ENCODE data around the gene DCC. TPM values are rescaled to one million over a fixed set of nuclear protein-coding genes. Genes with fewer than 3 reads are reported as not detected.

DCC gene
- total RNA-seq, 2 donors from 2014 or later = 0.33 TPM; not detected in 1

DNA sequence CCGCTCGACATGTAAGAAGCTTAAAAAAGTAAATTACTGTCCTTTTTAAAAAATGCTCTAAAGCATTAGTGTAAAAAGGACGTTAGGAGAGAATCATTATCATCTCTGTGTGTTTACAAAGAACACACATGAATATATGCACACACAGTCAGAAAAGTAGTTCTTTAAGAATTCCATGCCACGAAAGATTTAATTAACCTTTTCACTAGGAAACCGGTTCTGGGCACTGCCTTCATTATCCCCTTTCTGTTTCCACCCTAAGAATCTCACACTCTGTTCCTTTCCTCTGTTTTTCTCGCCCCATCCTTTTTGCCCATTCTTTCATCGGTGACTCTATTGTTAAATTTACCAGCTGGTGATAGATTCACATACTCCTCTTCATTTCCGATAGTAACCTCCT is 338.6 kb downstream of the DCC start:
- Histone ChIP-seq H3K27ac (no peak overlapping the region), H3K9me3 (no peaks in the 10 kb centered on the region), H3K27me3 (no peaks in the 10 kb centered on the region), H3K36me3 (replicated peaks in 1 of 2; ENCODE audit: insufficient read depth in 1 of 2, low read depth in 2 of 2) (no peaks in the 10 kb centered on the region), H3K4me3 (no peak overlapping the region), H3K4me1 (peaks cover 5% of the 10 kb centered on the region)
- intact Hi-C loops (cut with DNase I) = no loop called here
- DNase-seq (no peak), ATAC-seq (no peak)
- TF ChIP-seq, protein P1, sequence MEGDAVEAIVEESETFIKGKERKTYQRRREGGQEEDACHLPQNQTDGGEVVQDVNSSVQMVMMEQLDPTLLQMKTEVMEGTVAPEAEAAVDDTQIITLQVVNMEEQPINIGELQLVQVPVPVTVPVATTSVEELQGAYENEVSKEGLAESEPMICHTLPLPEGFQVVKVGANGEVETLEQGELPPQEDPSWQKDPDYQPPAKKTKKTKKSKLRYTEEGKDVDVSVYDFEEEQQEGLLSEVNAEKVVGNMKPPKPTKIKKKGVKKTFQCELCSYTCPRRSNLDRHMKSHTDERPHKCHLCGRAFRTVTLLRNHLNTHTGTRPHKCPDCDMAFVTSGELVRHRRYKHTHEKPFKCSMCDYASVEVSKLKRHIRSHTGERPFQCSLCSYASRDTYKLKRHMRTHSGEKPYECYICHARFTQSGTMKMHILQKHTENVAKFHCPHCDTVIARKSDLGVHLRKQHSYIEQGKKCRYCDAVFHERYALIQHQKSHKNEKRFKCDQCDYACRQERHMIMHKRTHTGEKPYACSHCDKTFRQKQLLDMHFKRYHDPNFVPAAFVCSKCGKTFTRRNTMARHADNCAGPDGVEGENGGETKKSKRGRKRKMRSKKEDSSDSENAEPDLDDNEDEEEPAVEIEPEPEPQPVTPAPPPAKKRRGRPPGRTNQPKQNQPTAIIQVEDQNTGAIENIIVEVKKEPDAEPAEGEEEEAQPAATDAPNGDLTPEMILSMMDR (IDR thresholded peaks at IDR 0.05) = no peak
- no peak for TF ChIP-seq POLR2A (IDR thresholded peaks at IDR 0.05)
- WGBS, 2 donors = 52 to 57% methylated on average over 8 of the region's 8 CpGs

DNA sequence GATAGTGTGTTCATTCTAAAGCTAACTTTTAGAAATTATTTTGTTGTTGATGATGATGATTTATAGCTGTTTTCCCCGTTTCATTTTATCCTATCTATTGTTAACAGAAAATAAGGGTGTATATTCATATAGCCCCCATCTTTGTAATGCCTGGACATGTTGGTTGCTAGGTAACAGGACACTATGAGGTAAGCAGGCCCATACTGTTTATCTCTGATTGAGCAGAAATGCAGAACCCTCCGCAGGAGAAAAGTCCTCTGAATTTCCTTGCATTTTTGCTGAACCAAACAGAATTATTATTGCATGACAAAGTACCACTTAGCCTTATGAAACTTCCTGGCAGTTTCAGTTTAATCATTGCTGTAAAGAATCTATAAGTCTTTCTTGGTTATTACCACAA is 339.4 kb downstream of the DCC start:
- H3K36me3 ChIP-seq (replicated peaks in 1 of 2; ENCODE audit: insufficient read depth in 1 of 2, low read depth in 2 of 2) = no peaks in the 10 kb centered on the region
- H3K9me3 ChIP-seq = no peaks in the 10 kb centered on the region
- DNase-seq (no peak), ATAC-seq (no peak)
- no peak overlapping the region for H3K27ac ChIP-seq
- no peak for TF ChIP-seq POLR2A (IDR thresholded peaks at IDR 0.05)
- TF ChIP-seq, protein P1 (IDR thresholded peaks at IDR 0.05) = no peak
- WGBS, 2 donors = 46 to 50% methylated on average over 2 of the region's 2 CpGs
- intact Hi-C loops (cut with DNase I) = no loop called here
- no peaks in the 10 kb centered on the region for H3K27me3 ChIP-seq
- H3K4me1 ChIP-seq = peaks cover 5% of the 10 kb centered on the region
- H3K4me3 ChIP-seq = no peak overlapping the region

DNA sequence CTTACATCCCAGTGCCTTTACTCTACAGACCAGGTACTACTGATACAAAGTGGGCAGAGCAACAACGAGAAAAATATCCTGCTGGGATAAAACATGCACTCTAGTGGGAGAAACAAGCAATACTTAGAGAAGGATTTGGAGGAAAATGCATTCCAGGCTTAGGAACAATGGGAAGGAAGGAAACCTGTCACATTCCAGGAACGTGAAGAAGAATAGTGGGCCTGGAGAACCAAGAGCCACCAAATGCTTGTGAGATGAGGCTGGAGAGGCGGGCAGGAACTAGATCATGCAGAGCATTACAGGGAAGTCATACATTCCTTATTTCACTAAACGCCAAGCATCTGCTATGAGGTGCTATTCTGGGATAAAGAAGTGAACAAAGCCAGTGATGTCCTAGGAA is 342.3 kb downstream of the DCC start:
- no peaks in the 10 kb centered on the region for H3K36me3 ChIP-seq (replicated peaks in 1 of 2; ENCODE audit: insufficient read depth in 1 of 2, low read depth in 2 of 2)
- H3K9me3 ChIP-seq = no peaks in the 10 kb centered on the region
- TF ChIP-seq, protein P1 (IDR thresholded peaks at IDR 0.05) = no peak
- TF ChIP-seq POLR2A (IDR thresholded peaks at IDR 0.05) = no peak
- H3K27me3 ChIP-seq = no peaks in the 10 kb centered on the region
- H3K4me1 ChIP-seq = peaks cover 5% of the 10 kb centered on the region
- intact Hi-C loops (cut with DNase I) = no loop called here
- no peak for ATAC-seq
- DNase-seq = no peak
- WGBS, 2 donors = 44 to 46% methylated on average over 4 of the region's 4 CpGs
- no peak overlapping the region for H3K27ac ChIP-seq
- H3K4me3 ChIP-seq = no peak overlapping the region

DNA sequence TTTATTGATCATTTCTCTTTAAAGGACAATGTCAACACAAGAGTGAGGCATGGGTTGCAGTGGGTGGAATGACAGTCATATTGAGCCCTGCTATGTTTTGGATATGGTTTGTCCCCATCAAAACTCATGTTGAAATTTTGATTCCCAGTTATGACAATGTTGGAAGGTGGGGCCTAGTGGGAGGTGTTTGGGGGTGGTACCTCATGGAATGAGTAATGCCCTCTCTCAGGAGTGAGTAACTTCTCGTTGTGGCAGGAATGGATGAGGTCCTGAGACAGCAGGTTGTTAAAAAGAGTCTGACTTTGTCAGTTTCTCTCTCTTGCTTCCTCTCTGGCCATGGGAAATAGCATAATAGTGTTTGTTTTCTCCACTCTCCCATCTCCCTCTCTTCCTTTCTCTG is 345.3 kb downstream of the DCC start:
- WGBS, 2 donors = 35 to 55% methylated on average over 1 of the region's 1 CpG
- Histone ChIP-seq H3K27ac (no peak overlapping the region), H3K9me3 (no peaks in the 10 kb centered on the region), H3K27me3 (no peaks in the 10 kb centered on the region), H3K4me3 (no peak overlapping the region), H3K4me1 (no peaks in the 10 kb centered on the region), H3K36me3 (replicated peaks in 1 of 2; ENCODE audit: insufficient read depth in 1 of 2, low read depth in 2 of 2) (no peaks in the 10 kb centered on the region)
- TF ChIP-seq, protein P1 (IDR thresholded peaks at IDR 0.05) = no peak
- no peak for TF ChIP-seq POLR2A (IDR thresholded peaks at IDR 0.05)
- ATAC-seq = no peak
- no peak for DNase-seq
- intact Hi-C loops (cut with DNase I) = no loop called here

DNA sequence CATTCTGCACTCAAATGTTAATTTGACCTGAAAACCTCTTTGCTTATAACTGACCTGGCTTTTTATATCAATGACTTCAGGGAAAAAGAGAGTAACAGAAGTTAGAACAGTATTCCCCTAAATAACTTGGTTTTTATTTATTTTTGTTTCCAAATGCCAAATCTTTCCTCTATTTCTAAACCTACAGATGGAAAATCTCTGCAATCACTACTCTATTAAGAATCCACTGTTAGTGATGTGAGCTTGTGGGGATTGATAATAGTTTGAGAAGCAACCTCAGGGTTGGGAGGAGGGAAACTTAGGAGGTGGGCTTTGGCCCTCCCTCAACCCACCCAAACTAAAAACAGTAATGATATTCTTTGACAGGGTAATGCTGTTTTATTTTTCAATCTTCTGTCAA is 351.8 kb downstream of the DCC start:
- H3K36me3 ChIP-seq (replicated peaks in 1 of 2; ENCODE audit: insufficient read depth in 1 of 2, low read depth in 2 of 2) = no peaks in the 10 kb centered on the region
- H3K4me3 ChIP-seq = no peak overlapping the region
- H3K27ac ChIP-seq = no peak overlapping the region
- H3K4me1 ChIP-seq = no peaks in the 10 kb centered on the region
- ATAC-seq (no peak), DNase-seq (no peak)
- H3K27me3 ChIP-seq = no peaks in the 10 kb centered on the region
- TF ChIP-seq POLR2A (IDR thresholded peaks at IDR 0.05) = no peak
- TF ChIP-seq, protein P1 (IDR thresholded peaks at IDR 0.05) = no peak
- intact Hi-C loops (cut with DNase I) = no loop called here
- H3K9me3 ChIP-seq = no peaks in the 10 kb centered on the region

Data from body of pancreas (tissue), 4 donors.